ENCODE results near the gene NFATC1. TPM values are rescaled to one million over a fixed set of nuclear protein-coding genes. Genes with fewer than 3 reads are reported as not detected.
A peak's percentile ranks its signal among the peaks of the same experiment; 100 is the strongest.

NFATC1 gene
- total and polyA plus RNA-seq, 2 donors from 2014 or later: 4.3 to 17.2 TPM

DNA sequence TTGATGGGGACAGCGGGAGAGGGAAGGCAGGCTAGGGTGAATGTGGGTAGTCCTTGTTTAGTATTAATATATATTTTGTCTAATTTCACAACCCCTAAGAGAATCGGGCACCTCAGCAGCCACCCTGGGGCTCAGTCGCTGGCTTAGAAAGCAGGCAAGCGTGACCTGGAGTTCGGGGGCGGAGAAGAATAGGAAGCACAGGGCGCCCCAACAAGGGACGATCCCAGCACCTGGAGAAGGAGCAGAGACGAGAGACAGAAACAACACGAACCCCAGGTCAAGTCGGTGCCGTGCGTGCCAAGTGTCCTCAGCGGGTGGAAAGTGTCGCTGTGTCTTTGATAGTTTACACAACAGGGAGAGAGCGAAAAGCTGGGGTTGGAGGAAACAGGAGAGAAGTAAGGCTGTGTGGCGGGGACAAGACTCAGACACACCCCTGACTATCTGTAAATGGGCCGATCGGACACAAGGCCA is 95.4 kb downstream of the NFATC1 start:
- DNase-seq: peak in 1 of 5 donors; percentile 26
- intact Hi-C loops (cut with DNase I): no loop called here
- Histone ChIP-seq H3K27me3 (ENCODE audit: control insufficient read depth, insufficient read depth, low read length) (no peaks in the 10 kb centered on the region), H3K4me3 (ENCODE audit: low read length in 3 of 3) (no peak overlapping the region), H3K4me1 (ENCODE audit: control insufficient read depth in 2 of 3, insufficient read depth in 2 of 3, low read depth in 1 of 3, low read length in 3 of 3) (no peaks in the 10 kb centered on the region), H3K36me3 (ENCODE audit: control insufficient read depth in 2 of 3, insufficient read depth in 3 of 3, low read length in 3 of 3) (no peaks in the 10 kb centered on the region), H3K9me3 (ENCODE audit: control insufficient read depth in 2 of 3, insufficient read depth in 1 of 3, low read length in 3 of 3) (no peaks in the 10 kb centered on the region), H3K27ac (ENCODE audit: low read depth in 2 of 2, low read length in 2 of 2) (no peak overlapping the region), H3K9ac (ENCODE audit: low read length in 3 of 3) (no peak overlapping the region)
- FAIRE-seq: no peak
- no peak for TF ChIP-seq CTCF (IDR thresholded peaks at IDR 0.05; ENCODE audit: borderline replicate concordance, extremely low read depth, insufficient read depth)

GRCh38 chr18:79493211-79493800 is 97.6 kb downstream of the NFATC1 start:
- Histone ChIP-seq H3K27me3 (ENCODE audit: control insufficient read depth, insufficient read depth, low read length) (no peaks in the 10 kb centered on the region), H3K4me3 (ENCODE audit: low read length in 3 of 3) (no peak overlapping the region), H3K36me3 (ENCODE audit: control insufficient read depth in 2 of 3, insufficient read depth in 3 of 3, low read length in 3 of 3) (no peaks in the 10 kb centered on the region), H3K9ac (ENCODE audit: low read length in 3 of 3) (no peak overlapping the region), H3K4me1 (ENCODE audit: control insufficient read depth in 2 of 3, insufficient read depth in 2 of 3, low read depth in 1 of 3, low read length in 3 of 3) (peaks cover 0 to 3% (median 0%) of the 10 kb centered on the region in 3 donors), H3K27ac (ENCODE audit: low read depth in 2 of 2, low read length in 2 of 2) (no peak overlapping the region), H3K9me3 (ENCODE audit: control insufficient read depth in 2 of 3, insufficient read depth in 1 of 3, low read length in 3 of 3) (peaks cover 0 to 2% (median 0%) of the 10 kb centered on the region in 3 donors)
- no peak for FAIRE-seq
- peak in 2 of 5 donors; percentile 20 to 69 for DNase-seq
- no peak for TF ChIP-seq CTCF (IDR thresholded peaks at IDR 0.05; ENCODE audit: borderline replicate concordance, extremely low read depth, insufficient read depth)
- intact Hi-C loops (cut with DNase I): no loop called here

DNA sequence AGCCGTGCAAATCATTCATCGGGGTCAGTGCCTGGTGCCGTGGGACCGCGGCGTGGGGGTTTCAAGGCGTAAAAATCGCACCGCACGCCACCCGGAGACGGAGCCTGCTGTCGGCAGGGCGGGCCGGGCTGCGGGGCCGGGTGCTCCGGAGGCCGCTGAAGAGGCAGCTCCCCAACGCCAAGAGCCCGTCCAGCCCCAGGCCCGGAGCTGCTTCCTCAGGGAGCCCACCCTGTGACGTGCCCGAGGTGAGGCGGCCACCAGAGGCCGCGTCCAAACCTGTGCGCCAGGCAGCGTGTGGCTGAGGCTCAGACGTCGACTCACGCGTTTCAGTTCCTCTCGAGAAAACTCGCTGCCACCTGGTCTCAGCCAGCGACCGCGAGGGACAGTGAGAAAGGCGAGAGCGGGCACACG is 98.1 kb downstream of the NFATC1 start:
- H3K36me3 ChIP-seq (ENCODE audit: control insufficient read depth in 2 of 3, insufficient read depth in 3 of 3, low read length in 3 of 3): no peaks in the 10 kb centered on the region
- no peak for FAIRE-seq

More for the DNA sequence above, 98.1 kb downstream of the NFATC1 start:
- H3K4me3 ChIP-seq (ENCODE audit: low read length in 3 of 3): no peak overlapping the region
- H3K27me3 ChIP-seq (ENCODE audit: control insufficient read depth, insufficient read depth, low read length): no peaks in the 10 kb centered on the region
- no peak overlapping the region for H3K9ac ChIP-seq (ENCODE audit: low read length in 3 of 3)
- DNase-seq: peak in 2 of 5 donors; percentile 33 to 63
- no peak for TF ChIP-seq CTCF (IDR thresholded peaks at IDR 0.05; ENCODE audit: borderline replicate concordance, extremely low read depth, insufficient read depth)
- H3K4me1 ChIP-seq (ENCODE audit: control insufficient read depth in 2 of 3, insufficient read depth in 2 of 3, low read depth in 1 of 3, low read length in 3 of 3): peaks cover 0 to 3% (median 0%) of the 10 kb centered on the region in 3 donors
- intact Hi-C loops (cut with DNase I): no loop called here
- H3K9me3 ChIP-seq (ENCODE audit: control insufficient read depth in 2 of 3, insufficient read depth in 1 of 3, low read length in 3 of 3): peaks cover 0 to 6% (median 3%) of the 10 kb centered on the region in 3 donors
- H3K27ac ChIP-seq (ENCODE audit: low read depth in 2 of 2, low read length in 2 of 2): no peak overlapping the region

Data from kidney (tissue), 14 donors.